C1 segment of cervical spinal cord (tissue), 14 donors: Measurements from ENCODE around the gene NDUFB8.
A peak's percentile ranks its signal among the peaks of the same experiment; 100 is the strongest.
"Not testable (repeated sequence)": the region's sequence is repeated elsewhere in the genome, so short reads cannot be mapped to it uniquely, and the experiment has no call there.

Experiments
- DNase-seq, 14 donors: peaks; one replicate each; lab custom pipeline; 2025; lab: John Stamatoyannopoulos, UW

The NDUFB8 gene

DNA sequence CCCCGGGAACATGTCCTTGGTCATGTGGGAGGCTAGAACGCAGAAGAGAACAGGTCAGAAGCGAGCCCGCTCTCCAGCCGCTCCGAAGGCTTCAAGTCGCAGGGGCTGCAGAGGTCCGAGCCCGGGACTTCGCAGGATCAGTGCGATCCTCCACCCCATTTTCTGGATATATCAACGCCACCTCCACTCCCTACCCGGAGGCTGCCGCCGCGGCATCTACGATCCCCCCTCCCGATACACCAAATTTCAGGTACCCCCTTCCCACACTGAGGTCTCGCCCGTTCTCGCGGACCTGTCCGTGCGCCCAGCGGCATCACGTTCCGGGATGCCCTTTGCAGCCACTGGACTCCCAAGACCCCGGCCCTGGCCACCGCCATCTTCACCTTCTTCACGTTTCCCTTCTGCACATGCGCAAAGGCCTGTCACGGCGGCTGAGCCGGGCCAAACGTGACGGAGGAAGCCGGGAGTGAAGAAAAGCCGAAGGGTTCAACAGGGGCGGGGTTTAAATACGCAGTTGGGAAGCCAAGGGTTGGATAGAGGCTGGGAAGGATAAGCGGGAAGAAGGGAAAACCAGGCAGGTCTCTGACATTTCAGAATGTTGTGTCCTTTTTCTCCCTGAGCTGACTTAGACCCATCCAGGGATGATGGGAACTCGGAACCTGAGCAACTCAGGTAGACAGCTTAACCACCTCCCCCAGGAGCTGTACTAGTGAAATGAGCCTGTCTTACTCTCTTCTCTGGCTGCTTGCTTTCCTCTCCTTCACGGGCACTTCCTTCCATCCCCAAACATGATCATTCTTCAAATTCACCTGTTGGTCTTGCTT is at the start of gene NDUFB8:
TSS of gene NDUFB8 (minus strand) at position 397 of the 824 bp plus-strand sequence. CDS start at position 377, 20 bp downstream.
- DNase-seq: peak; percentile 46 to 95 (median 85)

DNA sequence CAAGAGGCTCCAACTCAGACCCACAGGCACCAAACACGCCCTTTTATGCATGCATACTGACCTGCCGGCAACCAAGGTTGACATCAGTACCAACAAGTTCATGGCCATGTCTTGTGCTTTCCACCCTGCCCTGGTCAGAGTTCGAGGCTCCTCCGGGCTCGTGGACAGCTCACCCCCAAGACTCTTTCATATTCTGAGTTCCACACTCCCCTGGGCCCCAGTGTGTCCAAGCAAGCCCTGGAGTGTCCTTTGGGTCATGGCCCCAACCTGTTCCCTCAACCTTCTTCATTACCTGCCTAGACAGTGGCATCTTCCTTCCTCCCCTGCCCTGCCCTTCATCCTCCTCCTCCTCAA is 46.6 kb upstream of the NDUFB8 start:
- no peak for DNase-seq

DNA sequence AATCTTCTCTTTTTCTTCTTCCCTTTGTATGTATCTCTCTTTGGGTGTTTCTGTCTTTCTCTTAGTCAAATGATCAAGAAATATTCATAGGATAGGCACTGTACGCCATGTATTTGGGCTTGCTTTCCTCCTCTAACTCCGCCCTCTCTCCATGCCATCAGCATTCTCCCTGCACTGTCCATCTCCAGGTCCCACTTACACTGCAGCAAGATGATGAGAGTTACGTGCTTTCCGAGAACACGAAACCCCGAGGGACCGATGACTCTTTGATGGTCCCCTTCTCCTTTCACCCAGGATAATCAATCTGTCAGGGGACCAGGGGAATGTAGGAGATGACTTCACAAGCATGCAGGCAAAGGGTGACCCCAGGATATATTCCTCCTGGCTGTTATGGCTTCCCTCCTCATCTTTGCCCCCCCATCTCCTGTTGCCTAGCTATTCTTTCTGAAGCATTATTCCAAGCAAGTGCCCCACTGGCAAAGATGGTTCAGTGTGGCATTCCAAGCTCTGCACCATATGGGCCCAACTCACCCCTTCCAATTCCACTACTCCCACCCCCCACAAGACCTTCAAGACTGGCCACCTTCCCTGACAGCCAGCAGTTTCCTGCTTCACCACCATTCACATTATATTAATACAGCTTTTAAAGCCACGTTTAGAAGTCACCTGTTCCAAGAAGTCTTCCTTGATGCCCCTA is 46.1 kb upstream of the NDUFB8 start:
- no peak for DNase-seq

DNA sequence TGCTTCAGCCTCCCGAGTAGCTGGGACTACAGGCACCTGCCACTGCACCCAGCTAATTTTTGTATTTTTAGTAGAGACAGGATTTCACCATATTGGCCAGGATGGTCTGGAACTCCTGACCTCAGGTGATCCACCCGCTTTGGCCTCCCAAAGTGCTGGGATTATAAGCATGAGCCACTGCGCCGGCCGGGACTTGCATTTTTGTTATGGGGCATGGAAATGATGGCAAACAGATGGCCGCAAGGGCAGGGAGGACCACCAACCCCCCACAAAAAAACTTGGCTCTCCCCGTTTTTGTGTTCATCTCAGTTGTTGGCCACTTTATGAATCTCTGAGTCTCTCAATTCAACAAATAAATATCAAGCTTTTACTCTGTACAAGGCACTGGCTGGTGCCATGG is 45.5 kb upstream of the NDUFB8 start:
- not testable (repeated sequence) for DNase-seq

DNA sequence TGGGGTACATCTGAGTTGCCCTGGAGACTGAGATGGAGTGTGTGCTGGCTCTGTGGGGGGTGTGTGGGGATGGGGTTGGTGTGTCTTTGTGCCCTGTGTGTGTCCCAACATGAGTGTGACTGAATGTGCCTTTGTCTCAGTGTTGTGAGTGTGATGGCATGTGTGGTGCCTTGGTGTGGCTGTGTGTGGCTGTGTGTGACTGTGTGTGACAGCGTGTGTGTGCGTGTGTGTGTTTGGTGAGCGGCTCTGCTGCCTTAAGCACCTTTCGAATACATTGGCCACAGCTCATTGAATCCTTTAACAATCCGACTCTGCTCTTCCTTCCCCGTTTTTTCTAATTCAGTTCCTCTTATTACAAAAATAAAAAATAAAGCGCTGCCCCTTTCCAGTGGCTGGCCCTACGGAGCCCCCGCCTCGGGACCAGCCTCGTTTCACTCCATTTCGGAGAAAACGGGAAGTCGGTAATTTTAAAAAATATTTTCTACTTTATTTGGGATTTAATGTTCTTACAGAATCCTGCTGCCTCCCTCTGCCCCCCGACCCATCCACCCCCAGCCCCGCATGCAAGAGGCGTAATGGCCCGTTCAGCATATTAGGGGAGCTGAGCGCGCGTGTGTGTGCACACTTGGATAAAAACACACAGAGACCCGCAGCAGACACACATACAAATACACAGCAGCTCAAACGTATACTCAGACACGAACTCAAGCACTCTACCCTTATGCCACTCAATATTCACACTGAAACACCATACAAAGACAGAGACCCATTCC is 41.6 kb upstream of the NDUFB8 start:
- DNase-seq: no peak

DNA sequence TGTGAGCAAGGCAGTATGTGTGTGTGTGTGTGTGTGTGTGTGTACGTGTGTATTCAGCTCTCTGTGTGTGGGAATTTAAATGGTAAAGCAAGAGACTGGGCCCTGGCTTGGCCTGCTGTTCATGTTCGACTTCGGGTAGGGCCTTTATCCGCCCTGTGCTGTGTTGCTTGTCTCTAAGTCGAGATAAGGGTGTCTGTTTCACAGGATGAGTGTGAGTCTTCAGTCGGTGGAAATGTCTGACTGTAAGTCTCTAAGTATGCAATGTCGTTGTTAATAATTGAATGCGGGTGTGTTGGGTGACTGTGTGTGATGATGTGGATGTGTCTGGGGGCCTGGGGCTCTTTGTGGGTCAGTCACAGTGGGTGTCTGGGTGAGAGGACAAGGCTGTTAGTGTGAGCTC is 40.8 kb upstream of the NDUFB8 start:
- DNase-seq: no peak

DNA sequence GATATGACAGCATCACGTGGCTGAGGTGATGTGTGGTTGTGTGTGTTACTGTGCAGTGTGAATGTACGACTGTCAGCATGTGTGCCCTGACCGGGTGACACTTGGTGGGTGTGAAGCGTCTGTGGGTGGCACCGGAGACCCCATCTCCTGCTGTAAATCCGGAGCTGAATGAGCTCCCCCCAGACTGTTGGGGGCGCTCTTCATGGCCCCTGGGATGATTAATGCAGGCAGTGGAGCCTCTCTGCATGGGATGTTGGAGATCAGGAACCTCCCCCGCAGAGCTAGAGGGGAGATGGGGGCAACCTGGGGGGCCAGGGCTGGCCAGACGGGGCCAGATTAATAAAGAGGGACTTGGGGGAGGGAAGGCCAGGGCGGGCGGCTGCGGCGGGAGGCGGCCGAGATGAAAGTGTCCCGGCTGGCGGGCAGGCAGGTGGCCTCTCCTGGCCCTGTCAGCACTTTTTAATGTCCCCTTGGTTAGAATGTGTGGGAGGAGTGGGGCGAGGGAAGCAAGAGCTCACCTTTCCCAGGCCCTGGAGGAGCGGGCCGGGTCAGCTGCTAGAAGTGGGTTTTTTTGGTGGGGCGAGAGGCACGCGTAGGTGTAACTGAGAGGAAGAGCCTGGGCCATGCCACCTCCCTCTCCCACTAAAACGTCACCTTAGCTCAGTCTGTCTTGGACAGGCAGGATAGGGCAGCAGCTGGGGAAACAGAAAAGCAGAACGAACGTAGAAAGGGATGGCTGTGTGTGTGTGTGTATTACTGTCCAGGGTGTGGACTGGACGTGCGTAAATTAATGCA is 40.2 kb upstream of the NDUFB8 start:
- DNase-seq: no peak

DNA sequence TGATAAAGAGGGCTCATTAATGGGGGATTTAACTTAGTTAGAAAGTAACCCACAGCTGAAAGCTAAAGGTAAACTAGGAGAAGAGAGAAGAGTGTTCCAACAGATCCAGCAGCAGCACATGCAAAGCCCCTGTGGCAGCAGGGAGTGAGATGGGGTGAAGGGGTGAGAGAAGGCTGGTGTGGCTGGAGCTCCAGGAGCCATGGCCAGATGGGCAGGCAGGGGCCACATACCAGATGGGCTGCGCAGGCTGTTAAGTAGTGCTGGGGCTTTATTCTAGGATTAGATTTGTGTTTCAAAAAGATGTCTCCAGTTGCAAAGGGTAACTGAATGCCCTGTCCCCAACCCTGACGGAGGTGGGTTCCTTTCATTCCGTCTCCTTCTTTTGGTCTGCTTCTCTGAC is 39.2 kb upstream of the NDUFB8 start:
- no peak for DNase-seq

DNA sequence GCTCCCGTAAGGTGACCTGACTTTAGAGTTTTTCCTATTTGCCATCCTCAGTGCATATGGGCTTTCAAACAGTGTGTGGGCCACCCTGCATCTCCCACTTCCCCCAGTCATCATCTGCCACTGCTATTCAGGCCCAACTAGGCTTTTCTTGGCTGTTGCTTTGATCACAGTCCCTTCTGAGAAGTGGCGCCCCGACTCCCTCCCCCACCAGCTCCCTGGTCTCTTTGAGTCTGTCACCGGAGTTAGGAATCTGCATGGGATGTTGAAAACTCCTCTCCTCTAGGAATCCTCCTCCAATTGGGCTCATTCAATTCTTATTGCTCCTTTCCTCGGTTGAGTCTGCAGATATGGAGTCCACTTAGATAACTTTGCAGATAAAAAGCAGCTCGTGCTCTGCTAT is 38.2 kb upstream of the NDUFB8 start:
- DNase-seq: no peak

DNA sequence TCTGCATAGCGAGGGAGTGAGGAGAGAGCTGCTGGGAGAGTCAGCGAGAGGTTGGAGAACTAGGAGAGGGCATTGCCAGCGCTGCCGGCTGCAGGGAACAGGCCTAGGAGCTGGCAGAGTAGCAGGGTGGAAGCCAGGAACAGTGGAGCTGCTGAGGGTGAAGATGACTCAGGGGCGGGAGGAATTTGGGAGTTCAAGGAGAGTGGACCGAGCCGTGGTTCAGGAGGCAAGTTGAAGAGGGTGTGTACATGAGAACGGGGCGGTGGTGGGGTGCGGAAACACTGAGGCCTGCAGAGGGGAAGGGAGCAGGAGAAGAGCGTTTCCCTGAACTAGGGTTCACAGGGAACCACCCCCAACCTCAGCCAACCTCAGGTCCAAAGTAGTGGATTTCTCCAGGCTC is 37.6 kb upstream of the NDUFB8 start:
- no peak for DNase-seq

DNA sequence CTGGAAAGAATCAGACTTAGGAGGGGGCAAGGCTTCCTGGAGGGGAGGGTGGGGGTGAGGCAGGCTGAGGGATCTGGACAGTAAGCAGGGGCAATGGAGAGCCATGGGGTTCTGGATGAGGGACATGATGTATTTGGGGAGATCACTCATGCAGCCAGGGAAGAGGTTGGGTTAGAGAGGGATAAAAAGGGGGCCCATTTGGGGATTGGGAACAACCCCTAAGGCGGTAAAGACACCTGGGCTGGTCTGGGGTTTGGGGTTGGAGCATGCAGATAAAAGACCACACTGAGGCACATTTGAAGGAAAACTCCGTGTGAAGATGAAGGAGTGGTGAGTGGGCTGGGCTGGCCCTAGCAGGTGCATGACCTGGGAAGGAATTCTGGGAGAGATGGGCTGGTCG is 36.9 kb upstream of the NDUFB8 start:
- no peak for DNase-seq

DNA sequence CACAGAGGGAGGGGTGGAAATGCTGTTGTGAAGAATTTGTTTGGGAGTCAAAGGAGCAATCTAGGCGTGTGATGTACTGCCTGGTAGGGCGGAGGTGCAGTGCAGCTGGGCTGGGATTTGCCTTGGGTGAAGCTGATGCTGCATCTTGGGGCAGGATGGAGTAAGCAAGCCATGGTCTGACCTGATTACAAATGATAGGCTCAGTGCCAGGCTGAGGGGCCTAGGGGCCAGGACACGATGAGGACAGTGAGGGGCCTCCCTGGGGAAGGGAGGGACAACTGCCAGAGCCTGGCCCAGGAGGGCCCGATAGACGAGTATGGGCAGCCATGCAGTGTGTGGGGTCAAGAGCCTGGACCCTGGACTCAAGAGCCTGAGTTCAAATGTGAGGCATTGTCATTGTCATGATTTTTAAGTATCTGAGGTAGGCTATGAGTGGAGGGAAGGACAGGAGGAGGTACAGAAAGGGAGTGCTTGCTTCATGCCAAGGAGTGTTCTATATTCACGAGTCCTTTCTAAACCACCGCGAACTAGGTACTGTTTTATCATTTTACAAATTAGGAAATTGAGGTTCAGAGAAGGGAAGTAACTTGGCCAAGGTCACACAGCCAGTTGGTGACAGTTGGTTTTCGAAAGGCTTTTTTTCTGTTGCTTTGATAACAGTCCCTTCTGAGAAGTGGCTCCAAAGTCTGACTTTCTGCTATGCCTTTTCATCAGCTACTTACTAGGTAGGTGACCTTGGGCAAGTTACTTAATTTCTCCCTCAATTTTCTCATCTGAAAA is 35.7 kb upstream of the NDUFB8 start:
- DNase-seq: no peak

DNA sequence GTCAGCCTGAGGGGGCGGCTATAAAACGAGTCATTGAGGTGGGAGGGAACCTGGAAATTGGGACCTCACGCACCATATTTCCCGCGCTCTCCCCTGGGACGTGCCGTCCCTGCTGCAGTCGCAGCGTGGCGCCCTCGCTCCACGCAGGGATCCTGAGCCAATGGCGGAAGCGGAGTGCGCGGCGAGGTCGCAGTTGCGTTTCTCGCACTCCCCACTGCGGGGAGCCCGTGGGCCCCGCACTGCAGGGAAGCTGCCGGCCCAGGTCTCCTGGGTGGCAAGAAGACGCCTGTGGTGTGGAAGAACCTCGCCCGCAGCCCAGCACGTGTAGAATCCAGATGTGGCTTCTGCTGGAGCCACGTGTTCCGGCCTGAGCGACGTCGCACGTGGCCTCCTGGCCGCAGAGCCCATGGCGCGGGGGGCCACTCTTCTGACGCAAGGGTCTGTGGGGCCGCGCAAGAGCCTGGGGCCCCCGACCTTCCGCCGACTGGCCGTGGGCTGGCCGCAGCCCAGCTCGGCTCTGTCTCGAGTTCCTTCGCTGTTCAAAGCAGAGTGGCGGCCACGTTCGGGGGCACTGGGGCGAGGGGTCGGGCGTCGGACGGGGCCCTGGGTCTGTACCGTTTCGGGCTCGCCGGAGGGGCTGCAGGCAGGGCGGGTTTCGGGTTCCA is 32.5 kb upstream of the NDUFB8 start:
- peak in 9 of 14 donors; percentile 14 to 67 (median 32) for DNase-seq

DNA sequence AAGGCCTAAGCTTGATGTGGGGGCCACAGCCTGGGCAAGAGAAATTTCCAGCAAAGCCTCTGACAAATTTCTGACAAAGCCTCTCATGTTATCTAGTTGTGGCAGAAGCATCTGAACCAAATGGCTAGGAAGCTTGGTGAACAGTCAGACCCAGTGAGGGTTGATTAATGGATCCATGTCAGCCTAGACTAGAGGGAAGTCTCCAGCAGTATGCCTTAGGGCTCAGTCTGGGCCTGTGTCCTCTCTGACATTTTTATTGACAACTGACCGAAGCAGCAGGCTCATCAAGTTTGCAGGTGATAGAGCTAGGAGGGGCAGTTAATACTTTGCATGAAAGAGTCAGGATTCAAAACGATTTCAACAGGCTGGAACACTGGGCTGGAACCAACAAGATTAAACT is 31.3 kb upstream of the NDUFB8 start:
- DNase-seq: no peak

DNA sequence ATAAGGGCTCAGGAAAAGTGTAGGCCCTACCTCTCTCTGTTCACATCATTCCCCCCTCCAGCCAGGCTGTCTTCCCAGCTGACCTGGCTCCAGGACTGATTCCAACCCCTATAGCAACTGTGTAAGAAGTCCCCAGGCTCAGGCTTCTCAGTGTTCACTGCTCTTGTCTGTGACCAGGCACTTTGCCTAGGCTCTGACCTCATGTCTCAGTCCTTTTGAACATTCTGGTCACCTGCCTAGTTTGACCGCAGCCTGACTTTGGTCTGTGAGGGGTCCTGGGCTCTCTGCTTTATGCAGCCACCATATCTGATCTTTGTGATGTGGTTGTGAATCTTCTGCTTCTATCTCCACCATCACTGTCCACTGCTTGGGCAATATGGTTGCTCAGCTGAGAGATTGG is 30.6 kb upstream of the NDUFB8 start:
- no peak for DNase-seq

DNA sequence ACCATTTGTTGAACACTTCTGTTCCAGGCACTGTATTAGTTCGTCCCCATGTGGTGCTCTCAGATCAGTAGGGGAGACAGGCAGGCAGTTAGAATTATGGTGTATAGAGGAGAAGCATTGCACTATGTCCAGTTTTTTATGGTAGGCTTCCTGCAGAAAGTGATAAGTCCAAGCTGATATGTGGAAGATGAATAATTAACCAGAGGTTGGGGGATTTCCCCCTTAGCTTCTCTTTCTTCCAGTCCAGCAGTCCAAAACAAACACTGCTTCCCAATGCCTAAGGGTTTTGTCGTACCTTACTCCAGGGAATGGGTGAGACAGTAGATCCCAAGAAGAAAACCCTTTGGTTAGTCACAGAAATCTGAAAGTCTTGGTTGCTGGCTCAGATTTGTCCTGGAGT is 25.2 kb upstream of the NDUFB8 start:
- DNase-seq: no peak

DNA sequence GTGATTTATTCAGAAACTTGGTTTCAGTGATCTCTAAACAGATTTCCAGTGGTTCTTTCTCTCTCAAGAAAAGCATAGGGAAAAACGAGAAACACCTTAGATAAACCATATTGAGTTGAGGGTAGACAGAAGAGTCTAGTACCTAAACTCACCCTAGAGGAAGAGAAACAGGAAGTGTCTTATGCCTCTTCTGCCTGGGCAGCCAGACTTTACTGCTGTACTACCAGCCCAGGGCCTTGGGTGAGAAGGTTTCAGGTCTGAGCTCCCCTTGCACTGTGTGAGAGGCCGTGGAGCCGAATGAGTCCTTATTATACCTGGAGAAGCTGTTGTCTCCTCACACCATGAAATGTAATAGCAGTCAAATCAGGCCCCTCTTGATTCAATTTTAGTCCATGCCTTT is 24.3 kb upstream of the NDUFB8 start:
- no peak for DNase-seq

DNA sequence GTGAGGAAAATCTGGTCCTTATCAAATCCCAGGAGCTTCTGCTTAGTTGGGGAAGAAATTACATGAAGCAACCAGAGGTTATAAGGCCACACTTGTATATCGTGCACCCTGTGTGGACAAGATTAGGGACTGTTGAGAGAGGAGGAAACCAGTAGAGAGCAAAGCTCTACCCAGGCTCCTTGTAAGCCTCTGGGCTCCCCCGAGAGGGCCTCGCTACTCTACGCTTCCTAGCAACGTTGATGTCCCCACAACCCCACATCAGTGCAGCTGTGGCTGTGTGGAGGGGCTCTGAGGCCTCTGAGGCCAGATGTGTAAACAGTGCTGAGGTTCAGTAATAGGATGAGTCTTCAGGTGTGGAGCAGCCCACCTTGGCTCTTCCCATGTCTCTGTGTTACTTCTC is 22.1 kb upstream of the NDUFB8 start:
- no peak for DNase-seq

DNA sequence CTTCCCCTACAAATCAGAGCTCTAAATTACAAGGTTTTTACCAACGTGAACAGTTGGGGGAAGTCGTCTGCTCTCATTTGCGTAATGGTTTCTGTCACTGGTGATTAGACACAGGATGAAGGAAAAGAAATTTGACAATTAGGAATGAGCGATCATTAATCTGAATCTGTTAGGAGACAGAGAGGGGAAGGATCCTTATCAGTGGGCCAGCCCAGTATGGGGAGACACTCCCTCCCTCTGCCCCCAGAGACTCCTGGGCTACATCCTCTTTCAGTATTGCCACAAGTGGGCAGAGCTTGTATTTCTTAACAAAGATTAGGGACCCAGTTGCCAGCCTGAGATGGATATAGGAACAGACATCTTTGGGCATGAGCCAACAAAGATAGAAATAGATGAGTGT is 21.5 kb upstream of the NDUFB8 start:
- DNase-seq: no peak

DNA sequence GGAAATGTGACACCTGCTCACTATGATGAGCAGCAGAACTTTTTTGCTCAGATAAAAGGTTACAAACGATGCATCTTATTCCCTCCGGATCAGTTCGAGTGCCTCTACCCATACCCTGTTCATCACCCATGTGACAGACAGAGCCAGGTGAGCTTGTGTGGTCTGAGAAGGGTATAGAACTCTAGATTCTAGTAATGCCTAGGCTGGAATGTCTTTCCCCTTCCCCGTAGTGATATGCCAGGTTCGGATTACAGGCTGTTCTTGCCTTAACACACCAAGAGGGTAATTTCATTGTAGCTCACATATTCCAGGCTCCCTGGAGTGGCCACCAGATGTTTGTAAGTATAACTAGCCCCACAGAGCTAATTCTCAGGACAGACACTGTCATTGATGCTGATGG is 15.3 kb upstream of the NDUFB8 start:
- no peak for DNase-seq
